GM18498 (cell line): ENCODE measurements around the gene PARK7.
A peak's percentile ranks its signal among the peaks of the same experiment; 100 is the strongest.

Source experiments
- ATAC-seq: cut with Tn5 transposase; IDR thresholded peaks from one replicate; pipeline ENCODE4 v1.9.1; 2021; ENCODE audit warnings: mild to moderate bottlenecking, moderate library complexity; ENCODE audit not compliant: unreplicated experiment

The PARK7 gene

DNA sequence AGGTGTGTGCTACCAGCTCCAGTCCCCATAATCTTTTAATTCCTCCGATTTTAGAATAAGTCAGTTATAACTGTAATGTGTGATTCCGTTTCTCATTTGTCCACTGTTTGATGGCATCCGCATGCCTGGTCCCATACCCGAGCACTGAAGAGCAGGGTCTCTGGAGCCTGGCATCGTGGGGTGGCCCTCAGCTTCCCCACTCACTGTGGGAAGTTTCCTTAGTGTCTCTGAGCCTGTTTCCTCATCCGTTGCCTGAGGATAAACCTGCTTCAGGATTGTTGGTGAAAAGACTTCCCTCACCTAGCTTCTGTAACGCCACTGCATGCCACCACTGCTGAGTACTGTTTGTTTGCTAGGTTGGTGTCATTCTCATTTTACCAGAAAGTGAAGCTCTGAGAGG, 19.5 kb downstream of the PARK7 start:
- ATAC-seq = no peak

- no peak for ATAC-seq
Observed at GRCh38 chr1:7983086-7983778, 21.7 kb downstream of the PARK7 start.

GRCh38 chr1:7984811-7985210, 23.3 kb downstream of the PARK7 start:
- no peak for ATAC-seq

GRCh38 chr1:7985851-7986612, 24.5 kb downstream of the PARK7 start:
- ATAC-seq = no peak

- ATAC-seq = no peak
Observed at GRCh38 chr1:7987528-7987927, 26.0 kb downstream of the PARK7 start.

GRCh38 chr1:7988576-7988975, 27.1 kb downstream of the PARK7 start:
- ATAC-seq = no peak

DNA sequence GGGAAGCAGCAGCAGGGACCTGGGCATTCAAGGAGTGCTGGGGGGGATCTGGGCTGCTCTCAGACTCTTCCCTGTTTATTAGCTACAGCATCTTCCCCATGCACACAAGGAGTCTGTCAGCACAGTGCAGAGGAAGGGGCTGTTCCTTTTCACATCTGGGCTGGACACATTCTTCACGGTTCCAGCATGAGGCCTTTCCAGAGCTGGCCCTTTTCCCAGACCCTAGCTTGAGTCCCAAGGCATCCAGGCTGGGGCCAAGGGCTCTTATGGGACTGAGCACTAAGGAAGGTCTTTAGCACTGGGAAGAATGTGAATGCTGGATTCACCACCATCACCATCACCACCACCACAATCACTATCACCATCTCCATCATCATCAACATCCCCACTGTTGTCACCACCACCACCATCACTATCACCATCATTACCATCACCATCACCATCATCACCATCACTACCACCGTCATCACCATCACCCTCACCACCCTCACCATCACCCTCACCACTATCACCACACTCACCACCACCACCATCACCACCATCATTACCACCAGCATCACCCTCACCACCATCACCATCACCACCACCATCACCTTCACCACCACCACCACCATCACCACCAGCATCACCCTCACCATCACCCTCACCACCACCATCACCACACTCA, 28.4 kb downstream of the PARK7 start:
- no peak for ATAC-seq

DNA sequence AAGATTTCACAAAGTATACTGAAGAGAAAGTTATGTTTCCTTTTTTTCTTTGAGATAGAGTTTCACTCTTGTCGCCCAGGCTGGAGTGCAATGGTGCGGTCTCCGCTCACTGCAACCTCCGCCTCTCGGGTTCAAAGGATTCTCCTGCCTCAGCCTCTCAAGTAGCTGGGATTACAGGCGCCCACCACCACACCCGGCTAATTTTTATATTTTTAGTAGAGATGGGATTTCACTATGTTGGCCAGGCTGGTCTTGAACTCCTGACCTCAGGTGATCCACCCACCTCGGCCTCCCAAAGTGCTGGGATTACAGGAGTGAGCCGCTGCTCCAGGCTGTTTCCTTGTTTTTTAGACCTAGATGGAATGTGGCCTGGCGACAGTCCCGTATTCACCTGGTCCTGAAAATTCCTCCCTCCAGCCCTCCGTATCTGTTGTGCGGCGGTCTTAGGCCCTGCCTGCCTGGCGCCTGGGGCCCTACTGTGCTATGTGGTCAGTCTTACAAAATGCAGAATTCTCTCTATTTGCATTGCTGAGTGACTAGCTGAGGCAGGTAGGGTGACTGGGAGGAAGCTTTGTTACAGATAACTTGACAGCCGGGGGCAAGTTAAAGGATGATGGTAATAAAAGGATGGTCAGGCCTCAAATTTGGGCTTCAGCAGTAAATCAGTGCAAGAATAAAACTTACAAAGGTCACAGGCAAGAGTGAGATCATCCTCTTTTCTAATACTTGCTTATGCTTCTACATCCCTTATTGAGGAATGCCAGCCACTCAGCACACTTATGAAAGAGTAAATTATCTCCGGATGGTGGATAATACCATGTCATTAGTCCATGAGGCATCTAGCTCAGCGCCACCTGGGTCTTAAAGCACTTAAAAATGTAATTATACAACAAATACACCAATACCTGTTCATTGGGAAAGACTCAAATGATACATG, 30.3 kb downstream of the PARK7 start:
- no peak for ATAC-seq

- no peak for ATAC-seq
Observed at GRCh38 chr1:7992885-7993284, 31.4 kb downstream of the PARK7 start.

GRCh38 chr1:7993593-7994479, 32.3 kb downstream of the PARK7 start:
- peak; percentile 70 for ATAC-seq

- ATAC-seq = no peak
Observed at GRCh38 chr1:7994827-7995226, 33.3 kb downstream of the PARK7 start.

DNA sequence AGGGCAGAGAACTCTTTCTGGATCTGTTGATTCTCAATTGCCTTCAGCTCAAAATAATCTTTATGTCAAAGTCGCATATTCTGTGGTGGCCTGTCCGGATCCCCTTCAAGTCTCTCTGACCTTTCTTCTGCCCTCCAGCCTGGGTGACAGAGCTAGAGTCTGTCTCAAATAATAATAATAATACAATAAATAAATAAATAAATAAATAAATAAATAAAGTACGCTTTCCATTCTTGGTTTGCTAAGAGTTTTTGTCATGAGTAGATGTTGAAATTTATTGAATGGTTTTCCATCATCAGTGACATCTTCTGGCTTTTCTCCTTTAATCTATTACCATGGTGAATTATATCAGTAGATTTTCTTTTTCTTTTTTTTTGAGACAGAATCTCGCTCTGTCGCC, 33.9 kb downstream of the PARK7 start:
- no peak for ATAC-seq

- no peak for ATAC-seq
Observed at GRCh38 chr1:8002329-8002910, 40.9 kb downstream of the PARK7 start.

DNA sequence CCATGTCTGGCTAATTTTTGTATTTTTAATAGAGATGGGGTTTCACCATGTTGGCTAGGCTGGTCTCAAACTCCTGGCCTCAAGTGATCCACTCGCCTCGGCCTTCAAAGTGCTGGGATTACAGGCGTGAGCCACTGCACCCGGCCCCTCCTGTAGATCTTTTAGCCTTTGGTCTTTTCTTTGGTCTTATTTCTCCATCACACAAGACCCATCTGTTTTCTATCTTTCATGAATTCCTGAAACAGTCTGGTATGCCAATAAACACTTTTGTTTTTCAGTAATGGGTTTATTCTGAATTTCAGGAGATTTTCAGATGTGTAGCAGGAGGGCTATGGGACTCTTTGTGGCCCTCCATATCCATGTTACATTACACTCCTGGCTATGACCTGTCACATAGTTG, 41.4 kb downstream of the PARK7 start:
- ATAC-seq = no peak

DNA sequence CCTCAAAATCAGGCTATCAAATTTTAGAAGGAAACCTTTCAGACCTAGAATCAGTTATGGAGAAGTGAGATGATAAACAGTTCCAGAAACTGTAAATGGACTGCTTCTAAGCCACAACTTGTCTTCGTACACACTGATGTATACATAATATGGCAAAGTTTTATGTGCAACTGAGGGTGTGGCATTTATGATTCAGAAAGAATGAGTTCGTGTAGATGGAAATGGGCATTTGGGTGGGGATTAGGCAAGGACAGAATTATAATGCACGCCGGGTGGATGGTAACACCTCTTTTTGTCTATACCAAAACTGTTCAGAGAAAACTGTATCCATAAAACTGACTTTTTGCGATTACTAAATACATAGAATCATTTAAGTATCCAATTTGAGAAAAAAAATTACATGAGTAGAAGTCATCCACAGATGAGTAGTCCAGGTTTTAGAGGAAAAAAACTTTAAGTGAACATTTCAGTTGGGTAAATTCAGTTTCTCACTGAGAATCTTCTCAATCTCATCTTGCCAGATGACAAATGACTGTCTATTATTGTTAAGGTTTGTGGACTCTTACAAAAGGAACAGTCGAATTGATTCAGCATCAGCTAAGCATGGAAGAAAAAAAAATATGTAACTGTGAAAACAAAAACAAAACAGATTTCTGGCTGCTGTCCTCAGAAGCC, 42.1 kb downstream of the PARK7 start:
- no peak for ATAC-seq

GRCh38 chr1:8004113-8004802, 42.7 kb downstream of the PARK7 start:
- no peak for ATAC-seq

- ATAC-seq = no peak
Observed at GRCh38 chr1:8004803-8005573, 43.5 kb downstream of the PARK7 start.
